A549 treated with AZD9567 at 1 μM for 4 hours (cell line): ENCODE data around the gene CRTC3. TPM values are rescaled to one million over a fixed set of nuclear protein-coding genes. Genes with fewer than 3 reads are reported as not detected.

ENCODE experiments used
- total RNA-seq: library from RNA; stranded (reverse); fragments of 200-300 nt; extraction: Qiagen RNA extraction; gene quantifications from 5 replicates; pipeline ENCODE4 v1.2.3, GENCODE V29; 2022; ENCODE audit not compliant: insufficient read depth

CRTC3 gene
- 22.3 to 25.1 TPM (median 24.9 TPM) in 5 replicates for total RNA-seq

GRCh38 chr15:90529371-90530249 lies at the start of gene CRTC3:
CRTC3 (plus strand) TSS chr15:90529923; CDS start chr15:90530072, 149 bp downstream.

Other genes starting within 250 kb of the CRTC3 start
- gene ZNF774, start 177.6 kb upstream of the CRTC3 start, total RNA-seq = 0.56 to 1.5 TPM (median 1.3 TPM) in 5 replicates
- 148 to 273 TPM (median 155 TPM) in 5 replicates for gene IQGAP1, start 141.7 kb upstream of the CRTC3 start, total RNA-seq
- gene BLM, start 187.4 kb downstream of the CRTC3 start, total RNA-seq = 11.2 to 20.6 TPM (median 13.2 TPM) in 5 replicates